EH (cell line): Measurements from ENCODE around the gene MARK2.
A peak's percentile ranks its signal among the peaks of the same experiment; 100 is the strongest.

Source experiments
- DNase-seq: peaks from one replicate; pipeline ENCODE4 v3.0.0-alpha.2; 2015; ENCODE audit warnings: low read depth

Gene MARK2

DNA sequence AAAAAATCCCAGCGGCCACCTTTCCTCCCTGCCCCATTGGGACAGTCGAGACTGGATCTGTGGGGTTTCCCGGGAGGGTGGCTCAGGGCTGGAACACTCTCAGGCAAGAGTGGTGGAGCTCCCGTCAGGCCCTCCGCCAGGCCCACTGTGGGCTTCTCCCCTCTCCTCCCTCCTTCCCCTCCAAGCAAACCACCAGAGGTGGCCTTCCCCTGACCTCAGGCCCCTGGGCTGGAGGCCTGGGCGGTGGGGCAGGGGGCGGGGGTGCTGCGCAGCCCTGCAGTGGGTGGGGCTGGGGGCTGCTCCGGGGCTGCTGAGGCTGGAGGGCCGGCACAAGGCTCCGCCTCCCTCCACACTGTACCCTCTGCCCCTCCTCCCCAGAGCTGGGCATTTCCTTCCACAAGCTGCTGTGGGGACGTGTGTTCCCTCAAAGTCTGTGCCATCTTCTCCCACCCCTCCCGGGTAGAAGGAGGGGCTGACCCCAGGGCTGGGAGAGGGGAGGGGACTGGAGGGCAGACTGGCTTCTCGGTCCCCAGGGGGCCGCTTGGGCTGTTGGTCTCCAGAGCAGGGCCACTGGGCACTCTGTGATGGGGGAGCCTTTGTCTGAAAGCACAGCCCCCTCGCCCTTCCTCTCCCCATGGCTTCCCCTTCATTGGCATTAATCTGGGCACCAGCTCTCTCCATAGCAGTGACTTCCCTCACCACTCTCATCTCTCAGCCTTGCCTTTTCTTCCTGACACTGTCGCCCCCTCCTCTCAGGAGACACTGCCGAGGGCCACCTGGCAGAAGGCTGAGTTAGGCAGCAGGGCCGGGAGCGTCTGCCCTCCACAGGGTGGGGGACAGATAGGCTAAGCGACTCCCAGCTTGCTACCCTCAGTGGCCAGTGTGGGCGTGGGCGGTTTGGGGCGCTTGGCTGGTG is 70.9 kb downstream of the MARK2 start:
- DNase-seq = no peak

- DNase-seq = no peak
These were observed 71.8 kb downstream of the MARK2 start for GRCh38 chr11:63910675-63911074.

- DNase-seq = no peak
These were observed 72.5 kb downstream of the MARK2 start for GRCh38 chr11:63911440-63911839.

GRCh38 chr11:63911876-63912275 is 73.0 kb downstream of the MARK2 start:
- no peak for DNase-seq

DNA sequence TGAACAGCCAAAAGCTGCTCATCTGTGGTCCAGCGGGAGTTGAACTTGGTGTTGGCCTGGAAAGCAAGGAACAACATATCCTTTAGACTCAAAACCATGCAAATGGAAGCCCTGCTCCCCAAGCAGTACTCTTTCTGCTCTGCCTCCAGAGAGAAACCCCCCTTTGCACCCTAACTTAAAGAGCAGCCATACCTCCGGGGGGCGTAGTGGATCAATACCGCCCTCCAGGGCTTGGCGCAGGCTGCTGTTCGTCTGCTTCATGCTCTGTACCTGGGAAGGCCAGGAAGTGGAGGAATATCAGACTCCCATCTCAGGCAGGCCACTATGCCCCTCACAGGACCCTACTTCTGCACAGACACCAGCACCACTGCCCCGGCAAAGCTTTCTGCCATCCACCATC is 73.8 kb downstream of the MARK2 start:
- no peak for DNase-seq

DNA sequence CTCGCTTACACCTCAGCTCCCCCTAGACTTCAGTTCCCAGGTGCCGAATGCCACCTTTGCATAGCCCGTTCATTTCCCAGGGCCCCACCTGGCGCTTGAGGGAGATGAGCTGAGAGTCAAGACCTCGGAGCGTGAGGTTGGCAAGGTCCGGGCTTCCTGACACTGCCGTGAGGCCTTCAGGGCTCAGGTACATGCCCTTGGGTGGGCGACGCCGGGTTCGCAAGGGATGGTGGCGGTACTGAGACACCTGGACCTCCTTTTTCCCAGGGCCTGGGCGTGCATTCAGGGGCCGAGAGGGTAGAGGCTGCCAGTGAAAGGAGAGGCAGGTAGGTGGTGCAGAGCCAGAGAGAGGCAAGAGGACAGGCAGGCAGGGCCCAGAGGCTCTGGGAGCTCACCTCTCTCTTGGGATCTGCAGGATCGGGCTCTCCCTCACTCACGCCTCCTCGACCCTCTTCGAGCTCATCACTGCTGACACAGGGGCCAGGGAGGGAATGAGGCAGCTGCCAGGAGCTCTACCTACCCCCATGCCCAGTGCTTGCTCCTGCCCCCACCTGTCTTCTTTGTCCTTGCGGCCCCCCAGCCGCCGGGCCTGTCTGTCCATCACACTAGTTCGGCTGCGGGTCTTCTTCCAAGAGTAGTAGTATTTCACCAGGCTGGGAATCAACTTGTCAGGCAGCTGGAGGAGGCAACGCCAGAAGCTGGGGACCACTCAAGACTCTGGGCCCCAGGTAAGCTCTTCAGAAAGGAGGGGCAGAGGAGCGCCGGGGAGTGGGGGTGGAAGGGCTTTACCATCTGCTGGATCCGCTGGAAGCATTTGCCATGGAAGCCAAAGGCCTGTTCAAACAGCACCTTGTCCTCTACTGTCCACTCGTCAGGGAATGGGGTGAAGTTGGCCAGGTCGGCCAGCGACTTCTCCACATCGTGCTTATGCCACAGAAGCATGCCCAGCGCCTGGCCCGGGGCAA is 75.2 kb downstream of the MARK2 start:
- DNase-seq = no peak

- no peak for DNase-seq
These were observed 76.2 kb downstream of the MARK2 start for GRCh38 chr11:63914896-63915691.

GRCh38 chr11:63915961-63916836 is 77.3 kb downstream of the MARK2 start:
- DNase-seq = peak; percentile 37

DNA sequence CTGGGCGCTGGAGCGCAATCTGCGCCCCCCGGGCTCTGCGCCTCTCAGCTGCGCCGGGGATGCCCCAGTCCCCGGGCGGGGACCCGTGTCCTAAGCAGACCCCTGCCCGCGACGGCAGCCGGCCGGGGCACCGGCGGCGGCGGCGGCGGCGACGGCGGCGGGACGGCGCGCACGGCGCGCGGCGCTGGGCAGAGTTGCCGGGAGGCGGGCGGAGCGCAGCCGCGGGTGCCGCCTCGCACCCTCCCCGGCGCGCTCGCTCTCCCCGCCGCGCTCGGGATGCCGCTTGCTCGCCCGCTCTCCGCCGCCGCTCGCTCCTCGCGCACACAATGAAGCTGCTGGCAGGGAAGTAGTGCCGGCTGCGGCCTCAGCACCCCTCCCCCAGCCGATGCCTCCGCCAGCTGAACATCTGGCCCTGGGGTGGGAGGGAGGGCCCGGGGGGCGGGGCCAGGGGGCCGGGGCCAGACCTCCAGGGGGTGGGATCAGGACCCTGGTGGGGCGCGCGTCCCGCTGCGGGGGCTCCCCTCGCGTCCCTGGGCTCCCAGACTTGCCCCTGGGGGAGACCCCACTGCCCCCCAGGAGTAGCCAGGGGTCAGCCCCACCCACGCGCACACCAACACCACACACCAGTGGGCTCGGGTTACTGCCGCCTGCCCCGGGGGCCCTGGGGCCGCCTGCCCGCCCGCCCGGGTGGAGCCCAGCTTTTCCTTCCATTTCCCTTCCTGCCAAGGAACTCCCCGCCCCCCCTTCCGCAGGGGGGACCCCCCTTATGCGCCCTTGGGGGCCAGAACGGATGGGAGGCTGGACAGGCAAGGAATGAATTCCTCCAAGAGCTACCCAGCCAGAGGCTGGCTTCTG is 78.2 kb downstream of the MARK2 start, which contains the start of gene RCOR2:
Gene RCOR2, minus strand, starts transcription at position 328 of the 855 bp plus-strand sequence. CDS start 708 bp downstream, outside the sequence.
- DNase-seq = peak; percentile 81

- peak; percentile 54 for DNase-seq
These were observed 79.0 kb downstream of the MARK2 start for GRCh38 chr11:63917692-63918506.

DNA sequence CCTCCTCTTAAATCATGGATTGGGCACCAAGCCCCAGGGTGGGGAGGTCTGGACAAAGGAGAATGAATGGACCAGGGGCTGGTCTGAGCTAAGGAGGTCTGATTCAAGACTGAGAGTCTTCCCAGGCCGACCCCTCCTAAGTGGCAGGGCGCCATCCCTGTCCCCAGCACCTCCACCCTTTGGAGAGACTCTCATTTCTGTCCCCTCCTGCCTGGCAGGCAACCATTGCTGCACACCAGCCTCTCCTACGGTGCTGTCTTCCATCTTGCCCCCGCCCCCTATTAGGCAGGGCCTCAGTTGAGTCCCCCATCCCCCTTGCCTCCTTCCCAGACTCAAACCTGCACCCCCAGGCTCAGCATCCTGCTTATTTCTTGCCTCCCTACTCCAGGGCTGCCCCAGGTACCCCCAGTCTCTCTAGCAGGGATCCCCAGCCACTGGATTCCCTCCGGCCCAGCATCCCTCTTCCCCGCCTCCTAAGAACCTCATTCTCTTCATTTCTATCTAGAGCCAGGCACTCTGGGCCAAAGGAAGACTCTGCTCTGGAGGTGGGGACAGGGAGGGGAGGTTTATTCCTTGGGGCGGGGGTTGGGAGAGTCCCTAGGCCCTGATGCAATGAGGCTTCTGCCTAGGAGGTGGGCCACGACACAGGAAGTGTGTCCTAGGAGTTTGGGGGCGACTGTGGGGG is 79.7 kb downstream of the MARK2 start:
- peak; percentile 33 for DNase-seq

DNA sequence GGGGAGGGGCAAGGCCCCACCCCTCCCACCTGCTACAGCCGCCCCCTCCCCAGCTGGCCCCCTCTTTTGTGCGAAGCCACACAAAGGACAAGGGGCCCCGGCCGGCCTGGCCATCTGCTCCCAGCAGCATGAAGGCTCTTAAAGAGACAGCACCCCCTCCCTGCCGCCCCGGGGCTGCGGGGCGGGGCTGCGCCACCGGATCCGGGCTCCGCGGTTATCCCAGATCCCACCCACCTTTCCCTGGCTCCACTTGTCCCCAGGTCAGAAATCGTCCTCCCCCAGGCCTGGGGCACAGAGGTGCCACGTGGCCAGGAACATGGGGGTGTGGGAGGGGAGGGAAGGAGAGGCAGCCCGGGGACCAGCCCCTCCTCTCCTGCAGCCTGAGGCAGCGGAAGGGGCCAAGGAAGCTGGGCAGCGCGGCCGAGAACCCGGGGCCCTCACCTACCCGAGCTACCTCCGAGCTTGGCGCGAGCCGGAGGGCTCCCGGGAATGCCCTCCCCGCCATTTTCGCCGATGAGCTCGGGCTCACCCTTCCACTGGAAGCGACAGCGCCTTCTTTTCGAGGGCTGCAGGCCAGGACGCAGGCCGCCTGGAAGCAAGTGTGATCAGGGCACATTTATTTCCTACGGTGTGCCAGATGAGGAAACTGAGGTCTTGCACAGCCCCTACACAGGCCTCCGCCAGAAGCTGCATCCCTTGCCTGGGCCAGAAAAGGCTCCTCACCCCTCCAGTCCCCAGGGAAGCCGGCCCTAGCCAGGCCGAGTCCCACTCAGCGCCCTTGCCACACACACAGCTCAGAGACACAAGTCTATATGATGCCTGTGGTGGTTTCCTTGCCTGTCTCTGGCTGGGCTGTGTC is 80.6 kb downstream of the MARK2 start:
- peak; percentile 30 for DNase-seq

GRCh38 chr11:63920126-63920938 is 81.4 kb downstream of the MARK2 start:
- DNase-seq = no peak

DNA sequence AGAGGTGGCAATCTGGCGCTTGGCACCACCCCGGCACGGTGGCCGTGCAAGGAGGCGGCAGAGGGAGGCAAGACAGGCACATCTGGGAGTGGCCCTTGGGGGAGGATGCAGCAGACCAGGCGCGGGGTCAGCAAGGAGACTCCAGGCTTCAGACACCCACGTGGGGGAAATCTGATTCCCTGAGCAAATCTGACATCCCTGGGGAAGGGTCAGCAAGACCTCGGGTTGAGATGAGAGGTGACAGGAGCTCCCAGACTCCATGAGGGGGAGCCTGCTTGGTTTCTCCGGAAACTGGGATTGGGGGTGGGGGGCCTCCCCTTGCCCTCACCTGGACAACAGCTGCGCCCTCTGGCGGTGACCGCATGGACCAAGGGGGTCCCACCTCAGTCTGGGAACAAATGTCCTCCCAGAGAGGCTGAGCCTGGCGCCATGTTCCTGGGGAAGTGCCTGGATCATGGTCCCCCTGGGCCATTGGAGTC is 82.1 kb downstream of the MARK2 start:
- no peak for DNase-seq

DNA sequence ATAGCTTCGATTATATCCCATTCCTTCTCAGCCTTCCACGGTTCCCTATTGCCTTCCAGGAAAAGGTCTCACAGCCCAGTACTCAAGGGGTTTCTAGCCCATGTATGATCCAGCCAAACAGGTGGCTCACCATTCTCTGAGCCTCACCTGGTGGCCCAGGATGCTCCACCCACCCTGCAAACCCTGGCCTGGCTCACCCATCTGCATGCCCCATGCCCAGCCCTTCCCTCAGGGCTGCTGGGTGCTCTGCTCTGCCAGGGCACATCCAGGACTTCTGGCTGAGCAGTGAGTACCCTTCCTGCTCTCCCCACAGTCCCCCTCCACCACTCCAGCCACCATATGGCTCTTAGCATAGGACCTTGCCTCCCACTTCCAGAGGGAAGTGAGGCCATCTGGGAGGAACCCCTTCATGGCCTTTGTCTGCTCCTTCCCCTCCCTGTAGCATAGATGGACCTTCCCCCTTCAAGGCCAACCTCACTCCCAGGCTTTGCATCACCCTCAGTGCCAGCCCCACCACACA is 83.8 kb downstream of the MARK2 start:
- no peak for DNase-seq

DNA sequence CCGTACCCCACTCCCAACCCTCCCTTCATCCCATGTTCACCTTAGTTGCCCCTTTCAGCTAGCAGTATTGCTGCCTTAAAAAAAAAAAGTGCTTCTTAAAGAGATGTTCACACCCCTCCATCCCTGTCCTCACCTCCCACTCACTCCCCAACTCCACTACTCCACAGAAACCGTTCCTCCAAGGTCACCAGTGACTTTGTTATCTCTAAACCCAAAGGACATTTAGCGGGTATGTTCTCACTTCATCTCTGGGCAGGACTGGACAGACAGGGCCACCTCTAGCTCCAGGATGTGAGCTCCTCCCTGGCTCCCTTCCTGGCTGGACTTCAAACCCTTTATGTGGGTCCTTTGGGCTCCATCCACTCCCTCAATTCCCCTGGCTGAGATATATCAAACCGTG is 84.4 kb downstream of the MARK2 start:
- DNase-seq = no peak
